ENCODE measurements around the gene CCDC146. TPM values are rescaled to one million over a fixed set of nuclear protein-coding genes. Genes with fewer than 3 reads are reported as not detected.
"Not testable (repeated sequence)": the region's sequence is repeated elsewhere in the genome, so short reads cannot be mapped to it uniquely, and the experiment has no call there.

Gene CCDC146
- total RNA-seq, 1 experiment from 2014 or later, result 0.72 TPM

- H2BK12ac ChIP-seq (ENCODE audit: insufficient read length, low read depth, low read length); H3K36me3 Mint-ChIP-seq (ENCODE audit: insufficient read depth in 1 of 3, low read depth in 3 of 3); H3K9ac ChIP-seq (ENCODE audit: extremely low read depth, insufficient read length, low read length): not testable (repeated sequence)
These were observed 45.4 kb upstream of the CCDC146 start for GRCh38 chr7:77077060-77077459.

DNA sequence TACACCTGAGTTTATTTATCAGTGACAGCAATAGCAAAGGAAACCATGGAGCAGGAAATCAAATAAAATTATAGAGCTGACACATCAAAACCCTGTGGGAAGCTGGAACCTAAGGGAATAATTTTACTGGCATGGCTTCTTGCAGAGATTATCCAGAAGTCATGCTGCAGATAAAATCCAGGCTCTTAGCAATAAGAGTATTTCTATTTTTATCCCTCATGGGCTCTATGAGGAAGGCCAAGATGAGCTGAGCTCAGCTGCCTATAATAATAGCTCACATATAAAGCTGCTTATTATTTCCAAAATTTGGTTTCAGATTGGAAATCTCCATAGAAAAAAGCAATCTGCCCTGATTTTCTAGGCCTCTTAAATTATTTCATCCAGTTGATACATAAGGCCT, 43.3 kb upstream of the CCDC146 start:
- not testable (repeated sequence) for H3K23me2 ChIP-seq (ENCODE audit: insufficient read length, low read depth, low read length, poor library complexity, severe bottlenecking); H2BK12ac ChIP-seq (ENCODE audit: insufficient read length, low read depth, low read length); H3K27ac ChIP-seq (ENCODE audit: insufficient read length, low read depth, low read length); H2BK120ac ChIP-seq (ENCODE audit: low read depth, low read length, poor library complexity, severe bottlenecking); H3K4ac ChIP-seq (ENCODE audit: low read depth, low read length); DNase-seq; H3K4me1 ChIP-seq (ENCODE audit: insufficient read depth, low read length); H3K9ac ChIP-seq (ENCODE audit: extremely low read depth, insufficient read length, low read length); H3K27me3 Mint-ChIP-seq (ENCODE audit: low read depth); H3K14ac ChIP-seq (ENCODE audit: insufficient read depth, low read length); H2AK5ac ChIP-seq (ENCODE audit: insufficient read length, low read length); H3K27me3 ChIP-seq (ENCODE audit: insufficient read depth, low read length); H4K91ac ChIP-seq (ENCODE audit: insufficient read length, low read depth, low read length); H4K8ac ChIP-seq (replicated peaks; ENCODE audit: insufficient read length, low read depth, low read length); H4K5ac ChIP-seq (ENCODE audit: insufficient read length, low read depth, low read length); H3K9me3 Mint-ChIP-seq; H3K79me1 ChIP-seq (ENCODE audit: insufficient read depth, low read depth, low read length, poor library complexity, severe bottlenecking); H3K4me1 Mint-ChIP-seq; H4K20me1 ChIP-seq (ENCODE audit: control insufficient read depth, insufficient read depth, insufficient read length); H2BK15ac ChIP-seq (ENCODE audit: low read depth, low read length); H3K18ac ChIP-seq (ENCODE audit: insufficient read length, low read depth, low read length); H3K4me3 Mint-ChIP-seq; H2BK5ac ChIP-seq (ENCODE audit: insufficient read length, low read length); H3K9me3 ChIP-seq (ENCODE audit: control insufficient read depth, low read depth, low read length); H3K27ac Mint-ChIP-seq; H2BK20ac ChIP-seq (ENCODE audit: low read depth, low read length, poor library complexity, severe bottlenecking); H3K23ac ChIP-seq (ENCODE audit: insufficient read length, low read depth, low read length); H3T11ph ChIP-seq (ENCODE audit: low read length); H3K36me3 Mint-ChIP-seq (ENCODE audit: insufficient read depth in 1 of 3, low read depth in 3 of 3); H2AFZ ChIP-seq (ENCODE audit: low read length); H3K79me2 ChIP-seq (ENCODE audit: insufficient read depth, low read length); H3K4me2 ChIP-seq (ENCODE audit: insufficient read depth, insufficient read length, low read length); H3K56ac ChIP-seq (ENCODE audit: insufficient read length, low read depth, low read length)

More at GRCh38 chr7:77077060-77077459, 45.4 kb upstream of the CCDC146 start:
- H3K27me3 Mint-ChIP-seq (ENCODE audit: low read depth); H3K27ac Mint-ChIP-seq; H2AK5ac ChIP-seq (ENCODE audit: insufficient read length, low read length); H3K79me2 ChIP-seq (ENCODE audit: insufficient read depth, low read length); H3K4me3 Mint-ChIP-seq; H3T11ph ChIP-seq (ENCODE audit: low read length); H3K23me2 ChIP-seq (ENCODE audit: insufficient read length, low read depth, low read length, poor library complexity, severe bottlenecking); DNase-seq; H2BK120ac ChIP-seq (ENCODE audit: low read depth, low read length, poor library complexity, severe bottlenecking); H4K91ac ChIP-seq (ENCODE audit: insufficient read length, low read depth, low read length); H3K4ac ChIP-seq (ENCODE audit: low read depth, low read length); H3K79me1 ChIP-seq (ENCODE audit: insufficient read depth, low read depth, low read length, poor library complexity, severe bottlenecking); H2BK20ac ChIP-seq (ENCODE audit: low read depth, low read length, poor library complexity, severe bottlenecking); H2BK15ac ChIP-seq (ENCODE audit: low read depth, low read length); H4K5ac ChIP-seq (ENCODE audit: insufficient read length, low read depth, low read length); H2BK5ac ChIP-seq (ENCODE audit: insufficient read length, low read length); H3K56ac ChIP-seq (ENCODE audit: insufficient read length, low read depth, low read length); H2AFZ ChIP-seq (ENCODE audit: low read length); H3K27ac ChIP-seq (ENCODE audit: insufficient read length, low read depth, low read length); H3K4me1 Mint-ChIP-seq; H3K9me3 Mint-ChIP-seq; H3K9me3 ChIP-seq (ENCODE audit: control insufficient read depth, low read depth, low read length); H3K4me1 ChIP-seq (ENCODE audit: insufficient read depth, low read length); H3K27me3 ChIP-seq (ENCODE audit: insufficient read depth, low read length); H3K14ac ChIP-seq (ENCODE audit: insufficient read depth, low read length); H3K23ac ChIP-seq (ENCODE audit: insufficient read length, low read depth, low read length); H3K4me2 ChIP-seq (ENCODE audit: insufficient read depth, insufficient read length, low read length); H4K8ac ChIP-seq (replicated peaks; ENCODE audit: insufficient read length, low read depth, low read length); H3K18ac ChIP-seq (ENCODE audit: insufficient read length, low read depth, low read length); H4K20me1 ChIP-seq (ENCODE audit: control insufficient read depth, insufficient read depth, insufficient read length): not testable (repeated sequence)
- no CpG with 5 or more reads among the region's 5 CpGs for WGBS (ENCODE audit: extremely low coverage, insufficient read length, low lambda C conversion rate)

DNA sequence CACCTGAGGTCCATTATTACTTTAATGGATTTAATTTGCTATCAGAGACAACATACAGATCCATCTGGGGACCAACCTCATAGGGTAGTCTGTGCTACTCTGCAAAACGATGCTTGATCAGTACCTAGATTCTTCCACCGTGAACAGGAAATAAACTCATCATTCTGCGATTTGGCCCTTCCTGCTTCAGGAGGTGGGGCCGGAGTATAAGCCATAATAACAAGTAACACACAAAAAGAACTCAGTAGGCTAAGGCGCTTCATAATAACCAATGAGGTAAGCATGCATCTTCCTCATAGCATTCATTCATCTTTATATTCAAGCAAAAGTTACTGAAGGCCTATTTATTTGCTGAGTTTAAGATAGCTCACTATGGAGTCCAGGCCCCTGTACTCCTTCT, 42.8 kb upstream of the CCDC146 start:
- H3T11ph ChIP-seq (ENCODE audit: low read length); H3K27ac Mint-ChIP-seq: not testable (repeated sequence)

More for the DNA sequence above, 42.8 kb upstream of the CCDC146 start:
- H3K27ac ChIP-seq (ENCODE audit: insufficient read length, low read depth, low read length); H3K14ac ChIP-seq (ENCODE audit: insufficient read depth, low read length); H3K4me2 ChIP-seq (ENCODE audit: insufficient read depth, insufficient read length, low read length); H3K36me3 Mint-ChIP-seq (ENCODE audit: insufficient read depth in 1 of 3, low read depth in 3 of 3); H3K9me3 ChIP-seq (ENCODE audit: control insufficient read depth, low read depth, low read length); H2BK120ac ChIP-seq (ENCODE audit: low read depth, low read length, poor library complexity, severe bottlenecking); H4K8ac ChIP-seq (replicated peaks; ENCODE audit: insufficient read length, low read depth, low read length); H3K27me3 Mint-ChIP-seq (ENCODE audit: low read depth); H3K9me3 Mint-ChIP-seq; H4K5ac ChIP-seq (ENCODE audit: insufficient read length, low read depth, low read length); H3K79me2 ChIP-seq (ENCODE audit: insufficient read depth, low read length); H2AK5ac ChIP-seq (ENCODE audit: insufficient read length, low read length); H3K23me2 ChIP-seq (ENCODE audit: insufficient read length, low read depth, low read length, poor library complexity, severe bottlenecking); H3K23ac ChIP-seq (ENCODE audit: insufficient read length, low read depth, low read length); DNase-seq; H3K4ac ChIP-seq (ENCODE audit: low read depth, low read length); H2BK15ac ChIP-seq (ENCODE audit: low read depth, low read length); H2AFZ ChIP-seq (ENCODE audit: low read length); H4K91ac ChIP-seq (ENCODE audit: insufficient read length, low read depth, low read length); H3K18ac ChIP-seq (ENCODE audit: insufficient read length, low read depth, low read length); H3K4me3 Mint-ChIP-seq; H3K27me3 ChIP-seq (ENCODE audit: insufficient read depth, low read length); H4K20me1 ChIP-seq (ENCODE audit: control insufficient read depth, insufficient read depth, insufficient read length); H3K56ac ChIP-seq (ENCODE audit: insufficient read length, low read depth, low read length); H2BK12ac ChIP-seq (ENCODE audit: insufficient read length, low read depth, low read length); H2BK20ac ChIP-seq (ENCODE audit: low read depth, low read length, poor library complexity, severe bottlenecking); H2BK5ac ChIP-seq (ENCODE audit: insufficient read length, low read length); H3K79me1 ChIP-seq (ENCODE audit: insufficient read depth, low read depth, low read length, poor library complexity, severe bottlenecking); H3K4me1 Mint-ChIP-seq; H3K4me1 ChIP-seq (ENCODE audit: insufficient read depth, low read length); H3K9ac ChIP-seq (ENCODE audit: extremely low read depth, insufficient read length, low read length): not testable (repeated sequence)
- WGBS (ENCODE audit: extremely low coverage, insufficient read length, low lambda C conversion rate), result no CpG with 5 or more reads among the region's 5 CpGs

Measured in H9 (cell line).